ENCODE data around the gene ALS2.

DNA sequence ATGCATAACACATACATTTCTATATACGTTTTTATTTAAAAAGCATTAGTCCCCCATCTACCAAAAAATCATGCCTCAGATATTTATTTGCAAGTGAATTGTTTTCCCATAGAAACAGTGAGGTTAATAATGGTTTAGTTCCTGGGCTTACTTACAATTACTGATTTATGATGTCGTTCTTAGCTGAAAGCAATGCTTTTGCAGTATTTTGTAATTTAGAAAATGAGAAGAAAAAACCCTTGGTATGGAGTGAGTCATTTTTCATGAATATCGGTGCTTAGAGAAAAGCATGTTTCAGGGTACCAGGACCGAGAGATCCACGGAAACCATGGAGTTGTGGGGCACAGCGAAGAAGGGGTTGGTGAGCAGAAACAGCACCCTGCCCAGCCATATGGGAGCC, 13.6 kb upstream of the ALS2 start:
- no peak for TF ChIP-seq POLR2AphosphoS5 (IDR thresholded peaks at IDR 0.05; ENCODE audit: low read depth, low read length)
- TF ChIP-seq, protein P1, sequence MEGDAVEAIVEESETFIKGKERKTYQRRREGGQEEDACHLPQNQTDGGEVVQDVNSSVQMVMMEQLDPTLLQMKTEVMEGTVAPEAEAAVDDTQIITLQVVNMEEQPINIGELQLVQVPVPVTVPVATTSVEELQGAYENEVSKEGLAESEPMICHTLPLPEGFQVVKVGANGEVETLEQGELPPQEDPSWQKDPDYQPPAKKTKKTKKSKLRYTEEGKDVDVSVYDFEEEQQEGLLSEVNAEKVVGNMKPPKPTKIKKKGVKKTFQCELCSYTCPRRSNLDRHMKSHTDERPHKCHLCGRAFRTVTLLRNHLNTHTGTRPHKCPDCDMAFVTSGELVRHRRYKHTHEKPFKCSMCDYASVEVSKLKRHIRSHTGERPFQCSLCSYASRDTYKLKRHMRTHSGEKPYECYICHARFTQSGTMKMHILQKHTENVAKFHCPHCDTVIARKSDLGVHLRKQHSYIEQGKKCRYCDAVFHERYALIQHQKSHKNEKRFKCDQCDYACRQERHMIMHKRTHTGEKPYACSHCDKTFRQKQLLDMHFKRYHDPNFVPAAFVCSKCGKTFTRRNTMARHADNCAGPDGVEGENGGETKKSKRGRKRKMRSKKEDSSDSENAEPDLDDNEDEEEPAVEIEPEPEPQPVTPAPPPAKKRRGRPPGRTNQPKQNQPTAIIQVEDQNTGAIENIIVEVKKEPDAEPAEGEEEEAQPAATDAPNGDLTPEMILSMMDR (IDR thresholded peaks at IDR 0.05 in 2 of 3, conservative IDR thresholded peaks at IDR 0.05 in 1 of 3; ENCODE audit: borderline replicate concordance in 1 of 3, insufficient read depth in 1 of 3, low read depth in 2 of 3, low read length in 2 of 3), result no peak
- TF ChIP-seq CEBPB (IDR thresholded peaks at IDR 0.05; ENCODE audit: low read depth), result no peak
- no peak for TF ChIP-seq POLR2A (IDR thresholded peaks at IDR 0.05; ENCODE audit: borderline replicate concordance, extremely low read depth, insufficient read depth, insufficient read length)
- TF ChIP-seq, protein P2, sequence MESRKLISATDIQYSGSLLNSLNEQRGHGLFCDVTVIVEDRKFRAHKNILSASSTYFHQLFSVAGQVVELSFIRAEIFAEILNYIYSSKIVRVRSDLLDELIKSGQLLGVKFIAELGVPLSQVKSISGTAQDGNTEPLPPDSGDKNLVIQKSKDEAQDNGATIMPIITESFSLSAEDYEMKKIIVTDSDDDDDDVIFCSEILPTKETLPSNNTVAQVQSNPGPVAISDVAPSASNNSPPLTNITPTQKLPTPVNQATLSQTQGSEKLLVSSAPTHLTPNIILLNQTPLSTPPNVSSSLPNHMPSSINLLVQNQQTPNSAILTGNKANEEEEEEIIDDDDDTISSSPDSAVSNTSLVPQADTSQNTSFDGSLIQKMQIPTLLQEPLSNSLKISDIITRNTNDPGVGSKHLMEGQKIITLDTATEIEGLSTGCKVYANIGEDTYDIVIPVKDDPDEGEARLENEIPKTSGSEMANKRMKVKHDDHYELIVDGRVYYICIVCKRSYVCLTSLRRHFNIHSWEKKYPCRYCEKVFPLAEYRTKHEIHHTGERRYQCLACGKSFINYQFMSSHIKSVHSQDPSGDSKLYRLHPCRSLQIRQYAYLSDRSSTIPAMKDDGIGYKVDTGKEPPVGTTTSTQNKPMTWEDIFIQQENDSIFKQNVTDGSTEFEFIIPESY (IDR thresholded peaks at IDR 0.05; ENCODE audit: extremely low read depth, insufficient replicate concordance, low read length), result no peak
- TF ChIP-seq, protein P3, sequence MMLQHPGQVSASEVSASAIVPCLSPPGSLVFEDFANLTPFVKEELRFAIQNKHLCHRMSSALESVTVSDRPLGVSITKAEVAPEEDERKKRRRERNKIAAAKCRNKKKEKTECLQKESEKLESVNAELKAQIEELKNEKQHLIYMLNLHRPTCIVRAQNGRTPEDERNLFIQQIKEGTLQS (IDR thresholded peaks at IDR 0.05), result no peak
